Measurements from ENCODE around the gene PTK7.

The PTK7 gene

DNA sequence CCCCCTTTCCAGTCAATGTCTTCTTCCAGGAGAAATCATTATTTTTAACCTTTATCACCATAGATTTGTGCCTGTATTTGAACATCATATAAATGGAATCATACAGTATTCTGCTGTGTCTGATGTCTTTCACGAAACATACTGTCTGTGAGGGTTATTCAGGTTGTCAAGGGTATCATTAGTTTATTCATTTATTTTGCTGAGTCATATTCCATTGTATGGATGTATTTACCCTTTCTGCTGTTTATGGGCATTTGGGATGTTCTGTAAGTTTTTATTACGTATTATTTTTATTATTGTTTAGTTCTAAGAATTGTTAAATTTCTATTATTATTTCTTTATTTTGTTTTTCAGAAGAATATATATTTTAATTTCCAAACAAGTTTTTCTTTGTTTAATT is 131.2 kb downstream of the PTK7 start:
- no peak for DNase-seq (ENCODE audit: low spot score)

Data from CD4-positive, alpha-beta T cell treated with Interleukin-2 at 100 ng/mL for 4 hours (primary cell).